Naive thymus-derived CD4-positive, alpha-beta T cell (primary cell): ENCODE results near the gene PRRG4. TPM values are rescaled to one million over a fixed set of nuclear protein-coding genes. Genes with fewer than 3 reads are reported as not detected.

Experiments
- ATAC-seq: fragments of 150-1000 bp; cut with Tn5 transposase; 2 replicates; pipeline ENCODE4 v1.10.0; 2021; ENCODE audit warnings: mild to moderate bottlenecking, moderate library complexity
- CTCF ChIA-PET: fragments of 350-600 bp; sonication (Branson Sonifier 250); formaldehyde crosslinking; loops from one replicate; lab custom pipeline; 2021; ENCODE audit warnings: antibody characterized with exemption; lab: Charles Lee
- POLR2A ChIA-PET: fragments of 350-600 bp; sonication (Branson Sonifier 250); formaldehyde crosslinking; loops from one replicate; lab custom pipeline; 2021; ENCODE audit warnings: antibody characterized with exemption, inconsistent platforms; lab: Charles Lee
- DNase-seq, 9 donors: peaks; one replicate each; pipeline versions ENCODE4 v3.0.0 to v3.0.0-alpha.2; 2020 to 2022; ENCODE audit warnings: mixed read lengths in 1 of 9
- H3K27ac ChIP-seq: one replicate; pipeline ENCODE4 v1.7.0; 2013; ENCODE audit warnings: mild to moderate bottlenecking, low read depth, low read length, moderate library complexity
- H3K27me3 ChIP-seq, 2 donors: one replicate each; pipeline ENCODE4 v1.7.0; 2013; ENCODE audit warnings: low read length in 2 of 2, mild to moderate bottlenecking in 2 of 2, moderate library complexity in 2 of 2; ENCODE audit not compliant: control insufficient read depth in 2 of 2, insufficient read depth in 2 of 2
- H3K36me3 ChIP-seq, 3 experiments: 1 replicate in 2 of 3; 2 replicates in 1 of 3; pipeline ENCODE4 v1.7.0; 2013; ENCODE audit warnings: low read length in 3 of 3, mild to moderate bottlenecking in 3 of 3, moderate library complexity in 1 of 3; ENCODE audit not compliant: insufficient read depth in 3 of 3, control insufficient read depth in 2 of 3
- H3K4me1 ChIP-seq, 2 donors: one replicate each; pipeline ENCODE4 v1.7.0; 2013; ENCODE audit warnings: low read length in 2 of 2, mild to moderate bottlenecking in 2 of 2, moderate library complexity in 1 of 2; ENCODE audit not compliant: control insufficient read depth in 2 of 2, insufficient read depth in 2 of 2
- H3K4me3 ChIP-seq: 2 replicates; pipeline ENCODE4 v1.7.0; 2013; ENCODE audit warnings: mild to moderate bottlenecking, low read length
- H3K9me3 ChIP-seq, 3 experiments: 1 replicate in 2 of 3; 2 replicates in 1 of 3; pipeline ENCODE4 v1.7.0; 2013; ENCODE audit warnings: low read length in 3 of 3; ENCODE audit not compliant: control insufficient read depth in 2 of 3
- H3K27ac Mint-ChIP-seq, 9 donors: one replicate each; pipeline ENCODE4 v1.8.0; 2020 to 2022; ENCODE audit warnings: mixed read lengths in 9 of 9, mild to moderate bottlenecking in 8 of 9, moderate library complexity in 5 of 9, inconsistent platforms in 2 of 9
- H3K27me3 Mint-ChIP-seq, 5 donors: one replicate each; pipeline ENCODE4 v1.8.0; 2021 to 2022; ENCODE audit warnings: mixed read lengths in 5 of 5, mild to moderate bottlenecking in 1 of 5
- H3K36me3 Mint-ChIP-seq, 5 donors: one replicate each; pipeline ENCODE4 v1.8.0; 2020 to 2022; ENCODE audit warnings: mixed read lengths in 5 of 5, mild to moderate bottlenecking in 3 of 5, inconsistent platforms in 1 of 5
- H3K4me1 Mint-ChIP-seq, 7 donors: one replicate each; pipeline ENCODE4 v1.8.0; 2020 to 2022; ENCODE audit warnings: mixed read lengths in 7 of 7, mild to moderate bottlenecking in 3 of 7, inconsistent platforms in 1 of 7
- H3K4me3 Mint-ChIP-seq, 10 donors: one replicate each; pipeline ENCODE4 v1.8.0; 2020 to 2022; ENCODE audit warnings: mild to moderate bottlenecking in 10 of 10, mixed read lengths in 10 of 10, moderate library complexity in 6 of 10, inconsistent platforms in 2 of 10
- H3K9me3 Mint-ChIP-seq, 11 donors: one replicate each; pipeline ENCODE4 v1.8.0; 2020 to 2022; ENCODE audit warnings: mixed read lengths in 11 of 11, mild to moderate bottlenecking in 4 of 11, inconsistent platforms in 1 of 11, moderate library complexity in 1 of 11
- intact Hi-C, 2 donors: fragments of 100-400 bp; cut with micrococcal nuclease; formaldehyde crosslinking; loops; one replicate each; pipeline ENCODE4 v1.15.1; 2023
- polyA plus RNA-seq, 2 donors: library from polyadenylated mRNA; unstranded; fragments of 300-500 nt; fragmentation: Illumina TruSeq; gene quantifications; one replicate each; pipeline ENCODE4 v1.2.3, GENCODE V29; 2021
- total RNA-seq, 6 experiments: library from RNA in 5 of 6; stranded (reverse) in 5 of 6; gene quantifications; 1 replicate in 5 of 6; 2 replicates in 1 of 6; pipeline ENCODE4 v1.2.3 and lab custom pipeline; 2021 to 2026

Gene PRRG4
- total and polyA plus RNA-seq, 7 experiments from 2014 or later, result 0.11 to 2.3 (median 0.48) TPM; not detected in 4

DNA sequence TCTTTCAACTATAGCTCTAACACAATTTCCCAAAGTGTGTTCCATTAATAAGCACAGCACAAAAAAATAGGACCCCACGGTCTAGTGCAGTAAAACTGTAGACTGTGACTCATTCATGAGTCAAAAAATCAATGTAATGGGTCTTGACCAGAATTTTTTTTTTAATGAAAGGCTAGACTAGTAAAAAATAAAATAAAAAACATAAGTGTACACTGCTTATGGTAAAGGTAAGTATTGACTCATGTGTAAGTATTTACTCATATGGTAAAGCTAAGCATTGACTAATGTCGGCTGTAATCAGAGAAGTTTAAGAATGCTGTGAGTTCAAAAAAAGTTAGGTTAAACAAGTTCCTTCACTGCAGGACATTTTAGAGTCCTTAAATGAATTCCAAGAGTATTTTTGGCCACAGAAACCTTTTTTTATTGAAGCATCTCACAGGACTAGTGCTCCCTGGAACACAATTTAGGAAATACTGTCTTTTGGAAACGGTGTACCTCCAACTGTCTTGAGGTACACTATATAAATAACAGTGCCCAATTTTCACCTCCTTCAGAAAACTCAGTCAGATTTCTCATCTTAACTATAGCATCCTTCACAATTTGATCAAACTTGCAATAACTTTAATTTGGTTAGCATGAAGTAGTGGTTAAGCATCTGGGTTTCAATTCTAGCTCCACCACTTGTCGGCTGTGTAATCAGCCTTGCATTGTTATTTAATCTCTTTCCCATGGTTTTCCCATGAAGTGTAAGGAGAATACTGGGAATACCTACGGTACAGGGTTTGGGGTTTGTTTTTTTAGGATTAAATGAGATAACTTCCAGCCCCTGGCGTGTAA, 37.4 kb upstream of the PRRG4 start:
- Histone ChIP-seq H3K27me3 (no peaks in the 10 kb centered on the region), H3K27ac (no peak overlapping the region), H3K4me1 (no peaks in the 10 kb centered on the region), H3K9me3 (no peaks in the 10 kb centered on the region), H3K36me3 (no peaks in the 10 kb centered on the region), H3K4me3 (no peak overlapping the region)
- H3K36me3 Mint-ChIP-seq, result no peaks in the 10 kb centered on the region
- ATAC-seq (no peak), DNase-seq (peak in 1 of 9 donors; percentile 2)
- peaks cover 0 to 8% (median 5%) of the 10 kb centered on the region in 7 donors for H3K4me1 Mint-ChIP-seq
- no peak overlapping the region for H3K27ac Mint-ChIP-seq
- intact Hi-C loops, result loop anchor here (2.0 to 10.0 kb wide), 2 partner anchors 208 to 418 kb away; partner anchors contain the start of gene EIF3M (in 1 of the 2)
- H3K4me3 Mint-ChIP-seq, result peak overlapping the region in 6 of 10 donors; percentile 51 to 80 (median 62)
- peaks cover 4 to 34% (median 11%) of the 10 kb centered on the region in 5 donors for H3K27me3 Mint-ChIP-seq
- H3K9me3 Mint-ChIP-seq, result no peaks in the 10 kb centered on the region
- ChIA-PET CTCF (interaction anchor here (0.6 to 3.3 kb wide), 3 partner anchors 455 to 1157 kb away, joined by 3 to 18 read pairs (median 4); no protein-coding TSS in a partner anchor), POLR2A (interaction anchor here (0.6 kb wide), 1 partner anchor 11 kb away, joined by 3 read pairs; no protein-coding TSS in a partner anchor)

DNA sequence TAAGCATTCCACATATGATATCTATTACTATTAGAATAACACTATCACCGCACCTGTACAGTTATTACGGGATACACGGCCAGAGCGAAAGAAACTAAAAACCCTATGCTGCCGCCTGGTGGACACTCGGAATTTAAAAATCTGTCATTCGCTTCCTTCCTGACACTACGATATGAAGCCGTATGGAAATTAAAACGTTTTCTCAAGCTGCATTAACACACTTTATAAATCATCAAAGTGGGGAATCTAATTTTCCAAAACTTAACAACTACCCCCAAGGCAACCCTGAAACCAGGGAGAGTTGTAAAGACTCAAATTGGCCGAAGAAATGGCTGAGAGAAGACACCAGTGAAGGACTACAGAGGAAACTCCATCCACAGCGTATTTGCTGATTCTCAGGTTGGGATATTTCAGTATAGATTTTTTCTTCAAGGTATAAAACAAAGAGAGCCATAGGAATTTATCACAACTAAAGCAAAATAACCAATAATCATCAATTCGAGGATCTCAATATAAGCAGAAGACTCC, 36.7 kb upstream of the PRRG4 start:
- POLR2A ChIA-PET, result interaction anchor here (0.6 kb wide), 1 partner anchor 12 kb away, joined by 3 read pairs; no protein-coding TSS in a partner anchor
- no peaks in the 10 kb centered on the region for H3K36me3 ChIP-seq
- H3K27me3 ChIP-seq, result no peaks in the 10 kb centered on the region
- no peaks in the 10 kb centered on the region for H3K4me1 ChIP-seq
- peak; percentile 30 to 60 (median 49) for DNase-seq
- H3K27ac ChIP-seq, result no peak overlapping the region
- H3K4me3 Mint-ChIP-seq, result peak overlapping the region in 7 of 10 donors; percentile 48 to 80 (median 56)
- H3K9me3 ChIP-seq, result no peaks in the 10 kb centered on the region
- H3K4me1 Mint-ChIP-seq, result peaks cover 0 to 8% (median 5%) of the 10 kb centered on the region in 7 donors
- peak overlapping the region in 1 of 9 donors; percentile 59 for H3K27ac Mint-ChIP-seq
- H3K27me3 Mint-ChIP-seq, result peaks cover 4 to 31% (median 9%) of the 10 kb centered on the region in 5 donors
- no peaks in the 10 kb centered on the region for H3K36me3 Mint-ChIP-seq
- ATAC-seq, result peak; percentile 82
- intact Hi-C loops, result loop anchor here (1.0 to 10.0 kb wide), 4 partner anchors 100 to 470 kb away; partner anchors contain the start of gene EIF3M (in 1 of the 2)
- CTCF ChIA-PET, result interaction anchor here (0.8 to 3.3 kb wide), 2 partner anchors 470 to 1156 kb away, joined by 3 to 18 read pairs; no protein-coding TSS in a partner anchor
- no peaks in the 10 kb centered on the region for H3K9me3 Mint-ChIP-seq
- peak overlapping the region; percentile 38 for H3K4me3 ChIP-seq

DNA sequence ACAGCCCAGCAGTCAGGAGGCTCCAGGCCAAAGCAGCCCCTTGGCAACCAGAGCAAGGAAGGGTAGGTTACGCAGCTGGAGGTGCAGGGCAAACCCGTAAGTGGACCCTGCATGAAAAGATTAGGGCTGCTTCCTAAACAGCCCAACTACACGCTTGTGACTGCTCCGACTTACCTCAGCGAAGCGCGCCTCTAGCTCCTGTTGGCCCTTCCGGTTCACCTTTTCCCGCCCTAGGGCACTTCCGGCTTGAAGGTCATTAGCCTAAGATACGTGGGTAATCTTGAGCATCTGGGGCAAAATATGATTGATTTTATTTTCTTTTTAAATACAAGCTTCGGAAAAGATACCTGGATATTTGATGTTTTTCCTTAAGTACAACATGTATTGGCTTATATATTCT, 35.3 kb upstream of the PRRG4 start, which contains the start of gene CCDC73:
Gene CCDC73, minus strand, starts transcription at position 224 of the 400 bp plus-strand sequence. CDS start 34,419 bp downstream, outside the sequence.
- no peak within 1 kb of the TSS for H3K27ac Mint-ChIP-seq
- ChIA-PET CTCF (interaction anchor here (0.6 kb wide), 1 partner anchor 244 kb away, joined by 4 read pairs; no protein-coding TSS in a partner anchor), POLR2A (no interaction called here)
- no peaks in the 10 kb centered on the region for H3K36me3 ChIP-seq
- H3K9me3 ChIP-seq, result no peaks in the 10 kb centered on the region
- intact Hi-C loops, result loop anchor here in 1 of 2 donors (10.0 kb wide), 1 partner anchor 210 kb away; the partner anchor contains the start of gene EIF3M
- H3K27me3 Mint-ChIP-seq, result peaks cover 3 to 25% (median 5%) of the 10 kb centered on the region in 5 donors
- DNase-seq (no peak), ATAC-seq (no peak)
- H3K4me3 Mint-ChIP-seq, result no peak within 1 kb of the TSS
- no peaks in the 10 kb centered on the region for H3K9me3 Mint-ChIP-seq
- H3K36me3 Mint-ChIP-seq, result no peaks in the 10 kb centered on the region
- no peaks in the 10 kb centered on the region for H3K4me1 ChIP-seq
- H3K4me1 Mint-ChIP-seq, result peaks cover 0 to 8% (median 5%) of the 10 kb centered on the region in 7 donors
- no peak within 1 kb of the TSS for H3K4me3 ChIP-seq
- no peak within 1 kb of the TSS for H3K27ac ChIP-seq
- no peaks in the 10 kb centered on the region for H3K27me3 ChIP-seq

DNA sequence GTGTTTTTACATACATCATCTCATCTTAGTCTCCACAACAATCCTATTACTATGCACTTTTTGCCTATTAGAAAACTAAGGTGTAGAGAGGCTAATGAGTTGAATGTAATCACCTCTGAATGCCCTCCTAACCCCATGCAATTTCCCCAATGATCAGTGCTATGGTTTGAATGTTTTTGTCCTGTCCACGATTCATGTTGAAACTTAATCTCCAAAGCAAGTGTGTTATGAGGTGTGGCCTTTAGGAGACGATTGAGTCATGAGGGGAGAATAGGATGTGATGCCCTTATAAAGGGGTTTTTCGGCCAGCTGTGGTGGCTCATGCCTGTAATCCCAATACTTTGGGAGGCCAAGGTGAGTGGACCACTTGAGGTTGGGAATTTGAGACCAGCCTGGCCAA, 33.3 kb upstream of the PRRG4 start:
- H3K27ac Mint-ChIP-seq, result no peak overlapping the region
- peaks cover 3 to 14% (median 5%) of the 10 kb centered on the region in 5 donors for H3K27me3 Mint-ChIP-seq
- no peaks in the 10 kb centered on the region for H3K36me3 Mint-ChIP-seq
- H3K4me1 Mint-ChIP-seq, result peaks cover 0 to 8% (median 5%) of the 10 kb centered on the region in 7 donors
- no peak overlapping the region for H3K27ac ChIP-seq
- H3K9me3 Mint-ChIP-seq, result no peaks in the 10 kb centered on the region
- DNase-seq, result no peak
- H3K9me3 ChIP-seq, result no peaks in the 10 kb centered on the region
- no peaks in the 10 kb centered on the region for H3K36me3 ChIP-seq
- H3K4me3 ChIP-seq, result no peak overlapping the region
- H3K27me3 ChIP-seq, result no peaks in the 10 kb centered on the region
- intact Hi-C loops, result loop anchor here in 1 of 2 donors (10.0 kb wide), 1 partner anchor 212 kb away; the partner anchor contains the start of gene EIF3M
- POLR2A ChIA-PET, result no interaction called here
- H3K4me1 ChIP-seq, result no peaks in the 10 kb centered on the region
- no peak overlapping the region for H3K4me3 Mint-ChIP-seq
- CTCF ChIA-PET, result interaction anchor here (1.0 kb wide), 1 partner anchor 11 kb away, joined by 4 read pairs; no protein-coding TSS in a partner anchor
- ATAC-seq, result no peak

DNA sequence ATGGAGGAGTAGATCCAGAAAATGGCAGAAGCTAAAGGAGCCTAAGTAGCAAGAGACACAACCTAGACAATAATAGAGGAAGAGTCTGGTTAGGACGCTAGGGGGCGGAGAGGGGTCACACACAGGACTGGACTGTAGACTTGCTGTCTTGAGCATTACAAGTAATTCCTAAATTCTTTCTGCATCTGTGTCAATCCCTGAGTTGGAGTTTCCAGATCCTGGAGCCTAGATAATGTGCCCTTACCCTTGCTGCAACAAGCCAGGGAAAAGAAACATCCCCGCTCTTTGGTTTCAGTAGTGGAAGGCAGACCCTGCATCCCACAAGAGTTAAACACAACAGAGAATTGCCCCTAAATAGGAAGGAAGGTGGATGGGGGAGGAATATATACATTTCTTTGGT, 20.4 kb upstream of the PRRG4 start:
- Mint-ChIP-seq H3K4me1 (no peaks in the 10 kb centered on the region), H3K4me3 (no peak overlapping the region), H3K27ac (no peak overlapping the region), H3K9me3 (no peaks in the 10 kb centered on the region), H3K27me3 (peaks cover 0 to 8% (median 0%) of the 10 kb centered on the region in 5 donors), H3K36me3 (no peaks in the 10 kb centered on the region)
- Histone ChIP-seq H3K27me3 (no peaks in the 10 kb centered on the region), H3K4me3 (no peak overlapping the region), H3K9me3 (no peaks in the 10 kb centered on the region), H3K36me3 (no peaks in the 10 kb centered on the region), H3K27ac (no peak overlapping the region), H3K4me1 (no peaks in the 10 kb centered on the region)
- ChIA-PET CTCF (interaction anchor here (0.6 kb wide), 1 partner anchor 48 kb away, joined by 3 read pairs; no protein-coding TSS in a partner anchor), POLR2A (no interaction called here)
- ATAC-seq (peak; percentile 82), DNase-seq (peak in 7 of 9 donors; percentile 5 to 48 (median 15))
- intact Hi-C loops, result loop anchor here (1.0 to 2.0 kb wide), 2 partner anchors 255 to 256 kb away; no protein-coding TSS in a partner anchor

DNA sequence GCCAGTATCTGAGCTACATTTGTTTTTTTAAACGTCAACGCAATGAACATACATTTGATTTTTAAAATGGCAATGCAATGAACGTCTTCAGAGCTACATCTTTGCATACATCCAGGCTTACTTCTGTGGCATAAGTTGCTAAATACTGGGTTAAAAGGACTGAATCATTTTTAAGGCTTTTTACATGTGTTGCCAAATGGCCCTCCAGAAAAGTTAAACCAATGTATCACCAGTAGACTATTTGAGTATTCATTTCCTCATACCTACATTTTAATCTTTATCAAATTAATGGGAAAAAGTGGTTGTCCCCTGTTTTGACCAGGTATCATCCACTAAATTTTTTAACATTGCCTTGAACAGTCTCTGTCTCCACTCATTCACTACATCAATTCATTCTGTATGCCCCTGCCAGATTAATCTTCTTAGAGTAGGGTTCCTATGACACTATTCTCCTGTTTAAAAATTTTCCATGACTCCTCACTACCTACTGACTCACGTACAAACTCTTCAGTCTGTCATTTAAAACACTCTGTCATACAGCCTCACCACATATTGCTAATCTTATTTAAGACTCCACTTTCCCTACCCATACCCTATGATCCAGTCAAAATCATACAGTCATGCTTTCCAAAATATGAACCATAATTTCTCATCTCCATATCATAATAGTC, 12.4 kb upstream of the PRRG4 start:
- Mint-ChIP-seq H3K9me3 (peaks cover 0 to 3% (median 0%) of the 10 kb centered on the region in 11 donors), H3K4me1 (peaks cover 0 to 10% (median 0%) of the 10 kb centered on the region in 7 donors), H3K27ac (no peak overlapping the region), H3K27me3 (peaks cover 3 to 12% (median 6%) of the 10 kb centered on the region in 5 donors), H3K36me3 (no peaks in the 10 kb centered on the region), H3K4me3 (no peak overlapping the region)
- intact Hi-C loops, result no loop called here
- CTCF ChIA-PET, result no interaction called here
- POLR2A ChIA-PET, result no interaction called here
- DNase-seq, result no peak
- H3K4me1 ChIP-seq, result no peaks in the 10 kb centered on the region
- no peaks in the 10 kb centered on the region for H3K27me3 ChIP-seq
- no peaks in the 10 kb centered on the region for H3K9me3 ChIP-seq
- ATAC-seq, result no peak
- no peak overlapping the region for H3K4me3 ChIP-seq
- no peak overlapping the region for H3K27ac ChIP-seq
- no peaks in the 10 kb centered on the region for H3K36me3 ChIP-seq
